Eye (tissue), 1 donor: ENCODE data around the gene KCNN1.
"Not testable (repeated sequence)": the region's sequence is repeated elsewhere in the genome, so short reads cannot be mapped to it uniquely, and the experiment has no call there.

Experiments used
- DNase-seq: peaks from one replicate; pipeline ENCODE4 v3.0.0-alpha.2; 2015

The KCNN1 gene

GRCh38 chr19:17966550-17967256, at the start of gene KCNN1:
KCNN1 (plus strand) TSS chr19:17967107; CDS start chr19:17973889, 6,782 bp downstream.
- peak; percentile 48 for DNase-seq

- not testable (repeated sequence) for DNase-seq
These were observed 48.8 kb upstream of the KCNN1 start for GRCh38 chr19:17918151-17918550.

- not testable (repeated sequence) for DNase-seq
These were observed 47.8 kb upstream of the KCNN1 start for GRCh38 chr19:17919122-17919521.

- DNase-seq = no peak
These were observed 46.4 kb upstream of the KCNN1 start for GRCh38 chr19:17920527-17920926.

- no peak for DNase-seq
These were observed 44.8 kb upstream of the KCNN1 start for GRCh38 chr19:17922138-17922537.

GRCh38 chr19:17926044-17926443, 40.9 kb upstream of the KCNN1 start:
- no peak for DNase-seq

GRCh38 chr19:17929056-17929455, 37.9 kb upstream of the KCNN1 start:
- no peak for DNase-seq

- DNase-seq = peak; percentile 50
These were observed 35.2 kb upstream of the KCNN1 start for GRCh38 chr19:17931532-17932191.

- DNase-seq = peak; percentile 98
These were observed 34.2 kb upstream of the KCNN1 start, which contains the start of gene CCDC124 for GRCh38 chr19:17932485-17933338. CCDC124 (plus strand) TSS chr19:17933015; CDS start chr19:17936421, 3,406 bp downstream.

- DNase-seq = no peak
These were observed 33.3 kb upstream of the KCNN1 start for GRCh38 chr19:17933414-17934129.

GRCh38 chr19:17936379-17936778, 30.5 kb upstream of the KCNN1 start:
- DNase-seq = no peak

GRCh38 chr19:17937371-17937900, 29.5 kb upstream of the KCNN1 start:
- DNase-seq = no peak

- peak; percentile 90 for DNase-seq
These were observed 28.6 kb upstream of the KCNN1 start for GRCh38 chr19:17938092-17938845.

GRCh38 chr19:17942181-17942580, 24.7 kb upstream of the KCNN1 start:
- no peak for DNase-seq

GRCh38 chr19:17942582-17943273, 24.2 kb upstream of the KCNN1 start:
- no peak for DNase-seq

GRCh38 chr19:17943274-17944221, 23.4 kb upstream of the KCNN1 start:
- no peak for DNase-seq

GRCh38 chr19:17944301-17944700, 22.6 kb upstream of the KCNN1 start:
- DNase-seq = no peak

- no peak for DNase-seq
These were observed 19.7 kb upstream of the KCNN1 start for GRCh38 chr19:17946965-17947784.
